DOHH2 (cell line): ENCODE data around the gene UBAC2.
A peak's percentile ranks its signal among the peaks of the same experiment; 100 is the strongest.

Experiments
- H3F3A ChIP-seq: fragments of 200-600 bp; sonication (generic), shearing (Covaris generic); 2 replicates; pipeline ENCODE4 v1.6.0; 2016; ENCODE audit warnings: antibody characterized with exemption, mild to moderate bottlenecking; ENCODE audit not compliant: control insufficient read depth, insufficient read depth
- H3K27ac ChIP-seq: fragments of 200-600 bp; sonication (generic); 2 replicates; pipeline ENCODE4 v1.5.1; 2014; ENCODE audit warnings: low read depth, mild to moderate bottlenecking, low read length, moderate library complexity
- H3K27me3 ChIP-seq: fragments of 200-600 bp; sonication (generic); 2 replicates; pipeline ENCODE4 v1.6.1; 2014; ENCODE audit warnings: mild to moderate bottlenecking, low read length, mixed read lengths; ENCODE audit not compliant: control insufficient read depth
- H3K36me3 ChIP-seq: fragments of 200-600 bp; sonication (generic); 2 replicates; pipeline ENCODE4 v1.6.1; 2014; ENCODE audit warnings: mild to moderate bottlenecking, low read length, moderate library complexity, mixed read lengths; ENCODE audit not compliant: control insufficient read depth
- H3K4me1 ChIP-seq: fragments of 200-600 bp; sonication (generic); 2 replicates; pipeline ENCODE4 v1.6.1; 2014; ENCODE audit warnings: mild to moderate bottlenecking, low read length, mixed read lengths; ENCODE audit not compliant: control insufficient read depth
- H3K4me2 ChIP-seq: fragments of 200-600 bp; sonication (generic); 2 replicates; pipeline ENCODE4 v1.6.0; 2014; ENCODE audit warnings: mild to moderate bottlenecking, low read length, moderate library complexity
- H3K4me3 ChIP-seq: fragments of 200-600 bp; sonication (generic); 2 replicates; pipeline ENCODE4 v1.5.1; 2014; ENCODE audit warnings: mild to moderate bottlenecking, low read length, mixed read lengths
- H3K79me2 ChIP-seq: fragments of 200-600 bp; sonication (generic); 2 replicates; pipeline ENCODE4 v1.6.1; 2014; ENCODE audit warnings: mild to moderate bottlenecking, low read length, mixed read lengths; ENCODE audit not compliant: control insufficient read depth
- H3K9me2 ChIP-seq: fragments of 200-600 bp; sonication (generic); replicated peaks from 2 replicates; pipeline ENCODE4 v1.6.1; 2014; ENCODE audit warnings: mild to moderate bottlenecking, low read length, mixed read lengths; ENCODE audit not compliant: control insufficient read depth
- H3K9me3 ChIP-seq: fragments of 200-600 bp; sonication (generic); 2 replicates; pipeline ENCODE4 v1.6.1; 2014; ENCODE audit warnings: antibody characterized with exemption, low read length, mixed read lengths; ENCODE audit not compliant: control insufficient read depth, insufficient read depth
- H4K20me1 ChIP-seq: fragments of 200-600 bp; sonication (generic); 2 replicates; pipeline ENCODE4 v1.6.0; 2014; ENCODE audit warnings: low read depth, mild to moderate bottlenecking, antibody characterized with exemption, low read length, moderate library complexity; ENCODE audit not compliant: control insufficient read depth, insufficient read depth
- CTCF ChIP-seq: fragments of 200-600 bp; sonication (generic); IDR thresholded peaks from one replicate; pipeline ENCODE4 v1.5.1; 2014; ENCODE audit warnings: antibody characterized with exemption, mild to moderate bottlenecking, low read depth, low read length; ENCODE audit not compliant: poor library complexity, severe bottlenecking
- EZH2phosphoT487 ChIP-seq: fragments of 200-600 bp; sonication (generic); IDR thresholded peaks from 2 replicates; pipeline ENCODE4 v1.6.1; 2017; ENCODE audit warnings: borderline replicate concordance, mild to moderate bottlenecking, antibody characterized with exemption, low read length, moderate library complexity, mixed read lengths

Gene UBAC2

GRCh38 chr13:99374169-99374991 is 173.7 kb downstream of the UBAC2 start:
- peaks cover 34% of the 10 kb centered on the region for H3K4me1 ChIP-seq
- peak overlapping the region; percentile 57 for H3K4me2 ChIP-seq
- no peaks in the 10 kb centered on the region for H3F3A ChIP-seq

GRCh38 chr13:99374994-99375737 is 174.5 kb downstream of the UBAC2 start:
- Histone ChIP-seq H3K9me2 (no peaks in the 10 kb centered on the region), H3K9me3 (no peaks in the 10 kb centered on the region), H3K27ac (no peak overlapping the region), H3K4me3 (peak overlapping the region; percentile 10; the same call in 1 of the 2 replicates), H3K4me2 (peak overlapping the region; percentile 57), H3K79me2 (no peaks in the 10 kb centered on the region), H3F3A (no peaks in the 10 kb centered on the region), H3K36me3 (no peaks in the 10 kb centered on the region), H4K20me1 (peaks cover 20% of the 10 kb centered on the region), H3K4me1 (peaks cover 37% of the 10 kb centered on the region), H3K27me3 (no peaks in the 10 kb centered on the region)
- no peak for TF ChIP-seq EZH2phosphoT487
- no peak for TF ChIP-seq CTCF

More at GRCh38 chr13:99374169-99374991, 173.7 kb downstream of the UBAC2 start:
- no peak overlapping the region for H3K4me3 ChIP-seq
- no peak overlapping the region for H3K27ac ChIP-seq
- no peaks in the 10 kb centered on the region for H3K27me3 ChIP-seq
- no peaks in the 10 kb centered on the region for H3K79me2 ChIP-seq
- H3K9me2 ChIP-seq: no peaks in the 10 kb centered on the region
- H4K20me1 ChIP-seq: peaks cover 14% of the 10 kb centered on the region
- no peaks in the 10 kb centered on the region; the same call in 1 of the 2 replicates for H3K36me3 ChIP-seq
- H3K9me3 ChIP-seq: no peaks in the 10 kb centered on the region
- TF ChIP-seq CTCF (no peak), EZH2phosphoT487 (no peak)

GRCh38 chr13:99375738-99376080 is 175.1 kb downstream of the UBAC2 start:
- peaks cover 20% of the 10 kb centered on the region for H4K20me1 ChIP-seq
- no peaks in the 10 kb centered on the region for H3K9me3 ChIP-seq
- no peaks in the 10 kb centered on the region for H3K9me2 ChIP-seq
- H3K27ac ChIP-seq: no peak overlapping the region
- no peak for TF ChIP-seq EZH2phosphoT487
- TF ChIP-seq CTCF: no peak
- no peaks in the 10 kb centered on the region for H3K36me3 ChIP-seq
- H3F3A ChIP-seq: no peaks in the 10 kb centered on the region
- H3K79me2 ChIP-seq: no peaks in the 10 kb centered on the region
- no peak overlapping the region for H3K4me3 ChIP-seq
- H3K27me3 ChIP-seq: no peaks in the 10 kb centered on the region
- peak overlapping the region; percentile 57 for H3K4me2 ChIP-seq
- peaks cover 37% of the 10 kb centered on the region for H3K4me1 ChIP-seq
